SU-DHL-6 (cell line): ENCODE measurements around the gene ADCY2.

ENCODE experiments used
- H2AFZ ChIP-seq: fragments of 200-600 bp; sonication (generic); 2 replicates; pipeline ENCODE4 v1.6.1; 2014; ENCODE audit warnings: low read depth, mild to moderate bottlenecking, moderate library complexity, mixed read lengths, antibody characterized with exemption, low read length; ENCODE audit not compliant: severe bottlenecking
- H3F3A ChIP-seq: fragments of 200-600 bp; shearing (Covaris generic); 2 replicates; pipeline ENCODE4 v1.6.0; 2016; ENCODE audit warnings: antibody characterized with exemption, mild to moderate bottlenecking; ENCODE audit not compliant: insufficient read depth
- H3K27ac ChIP-seq: fragments of 200-600 bp; sonication (generic); 2 replicates; pipeline ENCODE4 v1.5.1; 2016; ENCODE audit warnings: low read depth, mild to moderate bottlenecking, low read length, moderate library complexity, mixed read lengths
- H3K27me3 ChIP-seq: fragments of 200-600 bp; sonication (generic), shearing (Covaris generic); 2 replicates; pipeline ENCODE4 v1.6.0; 2014; ENCODE audit warnings: mild to moderate bottlenecking, low read length
- H3K36me3 ChIP-seq: fragments of 200-600 bp; sonication (generic); 2 replicates; pipeline ENCODE4 v1.6.1; 2014; ENCODE audit warnings: mild to moderate bottlenecking, low read length, mixed read lengths
- H3K4me2 ChIP-seq: fragments of 300-600, 200-600 bp; shearing (Covaris generic), sonication (generic); 2 replicates; pipeline ENCODE4 v1.6.0; 2014; ENCODE audit warnings: low read length, low read depth, mild to moderate bottlenecking; ENCODE audit not compliant: poor library complexity, severe bottlenecking
- H3K4me3 ChIP-seq: fragments of 200-600 bp; sonication (generic); 2 replicates; pipeline ENCODE4 v1.5.1; 2014; ENCODE audit warnings: antibody characterized with exemption, low read length, mild to moderate bottlenecking, mixed read lengths; ENCODE audit not compliant: insufficient read depth, poor library complexity, severe bottlenecking
- H3K79me2 ChIP-seq: fragments of 200-600 bp; sonication (generic); 2 replicates; pipeline ENCODE4 v1.6.1; 2014; ENCODE audit warnings: mild to moderate bottlenecking, low read length, moderate library complexity; ENCODE audit not compliant: insufficient read depth
- H3K9ac ChIP-seq: fragments of 200-600 bp; sonication (generic); 2 replicates; pipeline ENCODE4 v1.7.0; 2014; ENCODE audit warnings: mild to moderate bottlenecking, low read length
- H3K9me2 ChIP-seq: fragments of 200-600 bp; sonication (generic); replicated peaks from 2 replicates; pipeline ENCODE4 v1.6.1; 2014; ENCODE audit warnings: low read length; ENCODE audit not compliant: insufficient read depth
- H3K9me3 ChIP-seq: fragments of 200-600 bp; sonication (generic); 2 replicates; pipeline ENCODE4 v1.6.1; 2014; ENCODE audit warnings: low read length, mixed read lengths; ENCODE audit not compliant: insufficient read depth
- H4K20me1 ChIP-seq: fragments of 200-600 bp; sonication (generic); 2 replicates; pipeline ENCODE4 v1.6.1; 2014; ENCODE audit warnings: low read depth, mild to moderate bottlenecking, antibody characterized with exemption, low read length, moderate library complexity, mixed read lengths
- EZH2phosphoT487 ChIP-seq: fragments of 200-600 bp; sonication (generic), shearing (Covaris generic); conservative IDR thresholded peaks from 2 replicates; pipeline ENCODE4 v1.6.1; 2018; ENCODE audit warnings: mild to moderate bottlenecking, antibody characterized with exemption, low read length, moderate library complexity, mixed read lengths
- TF ChIP-seq, protein P1 (sequence below): fragments of 200-600 bp; sonication (generic); IDR thresholded peaks from one replicate; pipeline ENCODE4 v1.5.1; 2017; ENCODE audit warnings: antibody characterized with exemption, mild to moderate bottlenecking, low read length, moderate library complexity; ENCODE audit not compliant: insufficient read depth, poor library complexity, severe bottlenecking

The ADCY2 gene

DNA sequence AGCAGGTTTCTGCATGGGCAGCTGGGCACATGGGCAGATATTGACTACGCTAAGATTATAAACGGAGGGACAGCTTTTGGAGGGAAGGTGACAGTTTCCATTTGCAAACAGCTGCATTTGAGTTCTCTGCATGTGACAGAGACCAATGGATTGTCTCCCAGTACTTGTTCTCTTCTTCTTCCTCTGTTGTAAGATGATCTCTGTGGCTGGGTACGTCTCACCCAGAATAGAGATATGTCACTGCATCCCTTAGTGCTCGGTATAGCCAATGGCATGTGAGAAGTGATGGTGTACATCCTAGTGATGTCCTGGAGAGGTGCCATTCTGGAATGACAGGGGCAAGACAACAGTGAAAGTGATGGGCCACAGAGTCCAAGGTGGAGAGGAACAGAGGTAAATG, 283.7 kb downstream of the ADCY2 start:
- no peak overlapping the region for H3K4me3 ChIP-seq
- no peak overlapping the region for H3K27ac ChIP-seq
- H3K9me3 ChIP-seq, result no peaks in the 10 kb centered on the region
- no peaks in the 10 kb centered on the region for H3K36me3 ChIP-seq
- H3K9me2 ChIP-seq, result no peaks in the 10 kb centered on the region
- H3K79me2 ChIP-seq, result no peaks in the 10 kb centered on the region
- H2AFZ ChIP-seq, result no peak overlapping the region
- H3K9ac ChIP-seq, result no peak overlapping the region
- no peaks in the 10 kb centered on the region for H3K27me3 ChIP-seq
- no peak overlapping the region for H3K4me2 ChIP-seq
- no peak for TF ChIP-seq EZH2phosphoT487
- TF ChIP-seq, protein P1, sequence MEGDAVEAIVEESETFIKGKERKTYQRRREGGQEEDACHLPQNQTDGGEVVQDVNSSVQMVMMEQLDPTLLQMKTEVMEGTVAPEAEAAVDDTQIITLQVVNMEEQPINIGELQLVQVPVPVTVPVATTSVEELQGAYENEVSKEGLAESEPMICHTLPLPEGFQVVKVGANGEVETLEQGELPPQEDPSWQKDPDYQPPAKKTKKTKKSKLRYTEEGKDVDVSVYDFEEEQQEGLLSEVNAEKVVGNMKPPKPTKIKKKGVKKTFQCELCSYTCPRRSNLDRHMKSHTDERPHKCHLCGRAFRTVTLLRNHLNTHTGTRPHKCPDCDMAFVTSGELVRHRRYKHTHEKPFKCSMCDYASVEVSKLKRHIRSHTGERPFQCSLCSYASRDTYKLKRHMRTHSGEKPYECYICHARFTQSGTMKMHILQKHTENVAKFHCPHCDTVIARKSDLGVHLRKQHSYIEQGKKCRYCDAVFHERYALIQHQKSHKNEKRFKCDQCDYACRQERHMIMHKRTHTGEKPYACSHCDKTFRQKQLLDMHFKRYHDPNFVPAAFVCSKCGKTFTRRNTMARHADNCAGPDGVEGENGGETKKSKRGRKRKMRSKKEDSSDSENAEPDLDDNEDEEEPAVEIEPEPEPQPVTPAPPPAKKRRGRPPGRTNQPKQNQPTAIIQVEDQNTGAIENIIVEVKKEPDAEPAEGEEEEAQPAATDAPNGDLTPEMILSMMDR, result no peak
- no peaks in the 10 kb centered on the region for H4K20me1 ChIP-seq
- no peaks in the 10 kb centered on the region for H3F3A ChIP-seq

DNA sequence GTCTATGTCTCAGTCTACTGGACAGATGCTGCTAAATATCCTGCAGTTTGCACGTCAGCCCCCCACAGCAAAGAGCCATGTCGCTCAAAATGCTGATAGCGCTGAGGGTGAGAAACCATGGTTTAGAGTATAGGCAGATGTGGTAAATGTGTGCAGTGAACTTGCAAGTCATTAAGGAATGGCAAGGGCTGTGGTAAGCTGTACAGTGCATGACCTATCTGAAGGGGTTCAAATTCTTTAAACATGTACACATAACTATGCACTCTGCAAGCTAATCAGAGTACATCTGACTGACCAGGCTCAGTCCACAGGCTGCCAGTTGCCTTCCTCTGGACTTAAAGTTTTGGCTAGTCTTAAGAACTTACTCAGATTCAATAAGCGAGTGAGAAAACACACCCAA, 284.3 kb downstream of the ADCY2 start:
- no peak overlapping the region for H3K4me3 ChIP-seq
- H4K20me1 ChIP-seq, result no peaks in the 10 kb centered on the region
- H3K9ac ChIP-seq, result no peak overlapping the region
- no peaks in the 10 kb centered on the region for H3K79me2 ChIP-seq
- no peaks in the 10 kb centered on the region for H3K27me3 ChIP-seq
- no peak overlapping the region for H3K4me2 ChIP-seq
- H3K9me2 ChIP-seq, result no peaks in the 10 kb centered on the region
- no peaks in the 10 kb centered on the region for H3F3A ChIP-seq
- no peak overlapping the region for H2AFZ ChIP-seq
- H3K9me3 ChIP-seq, result no peaks in the 10 kb centered on the region
- TF ChIP-seq, protein P1, result no peak
- no peak for TF ChIP-seq EZH2phosphoT487
- no peaks in the 10 kb centered on the region for H3K36me3 ChIP-seq
- H3K27ac ChIP-seq, result no peak overlapping the region

DNA sequence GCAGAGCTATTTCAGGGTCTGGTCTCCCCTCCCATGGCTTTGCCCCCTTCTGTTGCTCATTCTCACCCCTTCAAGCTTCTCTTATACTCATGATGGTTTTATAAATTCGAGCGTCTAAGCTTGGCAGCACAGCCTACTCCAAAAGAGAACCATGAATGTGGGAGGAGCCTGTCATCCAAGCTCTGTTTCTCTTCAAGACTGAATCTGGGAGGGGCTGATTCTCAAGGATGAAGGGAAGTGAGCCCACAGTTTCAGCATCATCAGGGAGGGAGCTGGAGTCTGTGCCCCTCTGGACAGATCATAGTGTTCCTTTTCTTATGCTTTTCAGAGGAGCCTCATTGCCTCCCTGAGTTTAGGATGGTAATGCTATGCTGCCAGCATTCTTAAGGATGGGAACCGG, 286.4 kb downstream of the ADCY2 start:
- H3K27me3 ChIP-seq, result no peaks in the 10 kb centered on the region
- no peak overlapping the region for H3K9ac ChIP-seq
- H3K4me2 ChIP-seq, result no peak overlapping the region
- H3K79me2 ChIP-seq, result no peaks in the 10 kb centered on the region
- no peaks in the 10 kb centered on the region for H4K20me1 ChIP-seq
- TF ChIP-seq, protein P1, result no peak
- no peak for TF ChIP-seq EZH2phosphoT487
- H2AFZ ChIP-seq, result no peak overlapping the region
- no peak overlapping the region for H3K4me3 ChIP-seq
- no peak overlapping the region for H3K27ac ChIP-seq
- H3F3A ChIP-seq, result no peaks in the 10 kb centered on the region
- no peaks in the 10 kb centered on the region for H3K9me3 ChIP-seq
- H3K36me3 ChIP-seq, result no peaks in the 10 kb centered on the region
- no peaks in the 10 kb centered on the region for H3K9me2 ChIP-seq

DNA sequence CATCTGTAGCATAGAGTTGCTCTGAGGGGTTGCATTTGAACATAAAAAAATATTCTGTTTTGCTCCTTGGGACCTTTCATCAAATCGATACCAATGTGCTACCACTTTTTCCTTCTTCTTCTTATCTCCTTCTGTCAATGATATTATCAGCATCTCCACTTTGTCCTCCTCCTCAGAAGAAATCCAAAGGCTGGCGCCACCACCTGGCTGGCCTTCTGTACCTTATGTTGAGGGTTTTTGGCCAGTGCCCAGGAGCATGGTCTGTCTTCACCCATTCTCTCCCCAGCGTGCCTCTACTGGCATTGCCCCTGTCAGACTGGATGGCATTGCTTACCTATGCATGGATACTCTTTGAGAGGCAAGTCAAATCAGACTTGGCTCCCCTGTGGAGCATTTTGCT, 287.8 kb downstream of the ADCY2 start:
- Histone ChIP-seq H3K9ac (no peak overlapping the region), H3K27me3 (no peaks in the 10 kb centered on the region), H3K36me3 (no peaks in the 10 kb centered on the region), H3K79me2 (no peaks in the 10 kb centered on the region), H3K4me2 (no peak overlapping the region), H4K20me1 (no peaks in the 10 kb centered on the region), H2AFZ (no peak overlapping the region), H3K27ac (no peak overlapping the region), H3K9me2 (no peaks in the 10 kb centered on the region), H3F3A (no peaks in the 10 kb centered on the region), H3K4me3 (no peak overlapping the region), H3K9me3 (no peaks in the 10 kb centered on the region)
- TF ChIP-seq, protein P1, result no peak
- no peak for TF ChIP-seq EZH2phosphoT487
